Measurements from ENCODE around the gene PTCD2. TPM values are rescaled to one million over a fixed set of nuclear protein-coding genes. Genes with fewer than 3 reads are reported as not detected.

Gene PTCD2
- total RNA-seq, 1 donor from 2014 or later = 7.4 TPM

DNA sequence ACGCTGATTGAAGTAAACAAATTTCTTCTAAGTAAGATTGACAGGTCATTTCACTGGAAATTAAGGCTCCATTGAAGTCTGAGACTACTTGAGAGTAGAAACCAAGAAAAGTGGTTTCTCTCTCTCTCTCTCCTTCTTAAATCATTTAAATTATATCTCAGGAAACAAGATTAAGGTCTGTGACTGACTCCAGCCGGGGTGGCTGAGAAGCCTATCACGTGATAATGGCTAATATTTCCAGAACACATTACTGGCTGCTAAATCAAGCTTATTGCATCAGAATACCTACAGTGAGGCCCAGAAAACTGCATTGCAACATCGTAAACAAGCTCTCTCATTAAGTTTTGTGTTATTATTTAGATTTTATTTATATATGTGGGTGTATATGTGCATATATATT, 88.4 kb downstream of the PTCD2 start:
- DNase-seq (ENCODE audit: extremely low read depth, low read depth, low spot score) = no peak

DNA sequence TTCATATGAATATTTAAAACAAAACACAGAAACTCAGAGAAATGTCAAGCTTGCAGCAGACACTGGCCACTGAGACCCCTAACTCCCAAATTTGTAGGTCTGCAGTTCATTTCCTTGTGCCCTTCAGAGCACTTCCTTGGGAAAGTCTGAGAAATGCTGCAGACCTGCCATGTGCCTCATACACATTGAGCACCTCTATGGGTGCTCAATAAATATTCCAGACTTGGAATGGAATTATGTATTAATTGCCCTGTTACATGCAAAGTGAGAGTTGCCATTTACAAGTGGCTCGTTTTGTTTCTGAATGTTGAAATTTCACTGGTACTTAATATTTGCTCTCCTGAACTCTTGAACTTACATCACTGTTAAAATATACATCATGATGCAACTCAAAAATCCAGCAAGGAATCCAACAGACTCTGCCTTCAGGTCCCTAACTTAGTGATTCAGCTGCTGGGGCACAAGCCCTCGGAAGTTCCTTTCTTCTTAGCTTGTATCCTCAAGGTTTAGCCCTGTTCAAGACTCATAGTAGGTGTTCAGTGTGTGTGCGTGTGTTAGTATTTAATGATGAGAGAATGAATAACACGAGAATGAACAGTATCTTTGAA, 90.6 kb downstream of the PTCD2 start:
- DNase-seq (ENCODE audit: extremely low read depth, low read depth, low spot score) = no peak

DNA sequence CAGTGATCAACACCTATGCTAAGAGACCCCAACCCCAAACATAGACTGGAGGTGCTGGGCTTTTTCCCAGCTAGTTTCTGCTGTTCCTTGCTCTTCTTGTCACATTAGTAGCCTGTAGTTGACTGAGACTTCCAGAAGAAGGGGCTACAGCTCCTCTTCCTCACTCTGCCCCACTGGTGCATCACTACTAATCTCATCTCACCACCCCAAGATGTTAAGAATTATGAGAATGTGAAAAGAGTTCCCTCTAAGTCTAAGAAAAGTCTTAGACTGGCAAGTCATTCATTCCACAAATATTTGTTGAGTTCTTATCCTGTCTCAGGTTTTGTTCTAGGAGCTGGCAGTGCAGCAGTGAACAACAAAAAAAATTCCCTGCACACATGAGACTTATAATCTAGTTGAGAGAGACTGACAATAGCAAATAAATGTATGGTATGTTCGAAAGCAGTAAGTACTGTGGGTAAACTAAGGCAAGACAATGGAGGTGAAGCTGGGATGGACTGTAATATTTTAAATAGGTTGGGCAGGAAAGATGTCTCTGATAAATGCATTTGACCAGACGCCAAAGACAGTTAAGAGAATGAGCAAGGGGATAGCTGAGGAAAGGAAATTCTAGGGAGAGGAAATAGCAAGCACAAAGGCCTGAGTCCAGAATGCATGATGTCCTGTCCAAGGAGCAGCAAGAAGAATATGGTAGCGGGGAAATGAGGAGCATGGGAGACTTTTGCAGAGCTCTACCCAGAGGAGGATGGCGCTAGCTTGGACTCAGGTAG, 92.3 kb downstream of the PTCD2 start:
- DNase-seq (ENCODE audit: extremely low read depth, low read depth, low spot score) = no peak

DNA sequence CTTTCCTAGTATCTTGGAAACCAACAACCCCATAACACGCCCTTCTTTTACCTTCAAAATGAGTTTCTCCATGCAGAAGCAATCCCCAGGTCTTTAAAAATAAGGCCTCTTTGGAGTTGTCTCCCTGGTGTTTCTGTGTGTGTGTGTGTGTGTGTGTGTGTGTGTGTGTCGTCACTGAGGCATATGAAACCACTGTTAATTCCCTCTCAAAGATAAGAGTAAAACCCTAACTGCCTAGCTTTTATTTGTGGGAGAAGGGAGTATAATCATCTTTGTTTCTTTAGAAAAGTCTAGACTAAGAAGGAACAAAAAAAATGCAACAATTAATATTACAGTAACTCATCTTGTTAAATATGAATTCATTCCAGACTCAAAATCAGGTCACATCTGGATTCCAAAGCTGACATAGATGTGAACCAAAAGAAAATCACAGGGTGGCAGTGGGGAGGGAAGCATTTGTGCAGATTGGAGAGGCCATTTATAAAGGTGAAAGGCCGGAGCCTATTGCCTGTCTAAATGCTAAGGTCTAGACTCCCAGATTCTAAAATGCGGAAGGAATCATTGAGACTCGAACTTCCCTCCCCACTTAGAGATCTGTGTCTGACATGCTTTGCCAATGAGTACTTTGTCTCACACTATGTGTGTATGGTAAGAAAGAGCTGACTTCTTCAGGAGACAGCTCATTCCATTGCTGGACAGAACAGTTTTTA, 95.6 kb downstream of the PTCD2 start:
- no peak for DNase-seq (ENCODE audit: extremely low read depth, low read depth, low spot score)

DNA sequence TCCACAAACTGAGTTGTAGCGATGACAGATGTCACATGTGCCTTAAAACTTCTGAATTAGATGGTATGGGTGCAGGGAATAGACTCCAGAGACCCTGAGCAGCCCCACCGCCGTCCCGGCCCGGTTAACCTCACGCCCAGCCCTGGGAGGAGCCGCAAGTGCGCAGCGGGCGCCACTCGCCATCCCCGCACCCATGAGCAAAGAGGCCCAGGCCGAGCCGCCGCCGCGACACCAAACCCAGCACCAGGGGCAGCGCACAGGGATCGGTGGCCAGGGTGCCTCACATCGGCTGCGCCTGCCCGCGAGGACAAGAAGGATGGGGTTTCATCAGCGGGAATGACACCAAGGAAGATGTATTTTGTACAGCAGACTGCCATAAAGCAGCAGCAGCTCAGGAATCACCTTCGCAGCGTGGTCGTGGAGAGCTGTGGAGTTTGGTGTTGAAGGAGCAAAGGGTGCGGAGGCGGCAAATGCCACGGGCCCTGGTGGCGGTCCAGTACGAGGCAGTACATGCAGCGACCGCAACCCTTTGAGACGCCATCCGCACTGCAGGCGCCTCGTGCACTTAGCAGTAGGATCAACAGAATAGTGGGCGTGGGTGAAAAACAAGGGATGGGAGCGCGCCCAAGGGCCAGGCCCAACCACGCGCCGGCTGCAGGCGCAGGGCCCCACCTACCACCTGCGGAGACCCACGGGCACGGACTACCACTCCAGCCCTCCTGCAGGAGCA, 97.3 kb downstream of the PTCD2 start:
- DNase-seq (ENCODE audit: extremely low read depth, low read depth, low spot score) = no peak

Other genes with a start within 250 kb of the PTCD2 start
- 401 and 515 TPM in 2 replicates for gene MAP1B, start 212.9 kb upstream of the PTCD2 start, total RNA-seq
- gene MRPS27, start 133 bp upstream of the PTCD2 start, total RNA-seq = 45.9 and 58.5 TPM in 2 replicates
- 33.7 and 45.4 TPM in 2 replicates for gene ZNF366, start 187.0 kb downstream of the PTCD2 start, total RNA-seq

All from glomerular endothelial cell (primary cell).